ENCODE results near the gene ESF1. TPM values are rescaled to one million over a fixed set of nuclear protein-coding genes. Genes with fewer than 3 reads are reported as not detected.

The ESF1 gene
- total RNA-seq, 1 donor from 2014 or later = 12.9 TPM

GRCh38 chr20:13708234-13708633 is 76.5 kb downstream of the ESF1 start:
- H3K36me3 ChIP-seq (ENCODE audit: control insufficient read depth, insufficient read depth, low read length) = no peaks in the 10 kb centered on the region
- H3K4me3 ChIP-seq (ENCODE audit: low read depth, low read length) = no peak overlapping the region
- no peak for DNase-seq (ENCODE audit: low read depth)
- TF ChIP-seq, protein P1, sequence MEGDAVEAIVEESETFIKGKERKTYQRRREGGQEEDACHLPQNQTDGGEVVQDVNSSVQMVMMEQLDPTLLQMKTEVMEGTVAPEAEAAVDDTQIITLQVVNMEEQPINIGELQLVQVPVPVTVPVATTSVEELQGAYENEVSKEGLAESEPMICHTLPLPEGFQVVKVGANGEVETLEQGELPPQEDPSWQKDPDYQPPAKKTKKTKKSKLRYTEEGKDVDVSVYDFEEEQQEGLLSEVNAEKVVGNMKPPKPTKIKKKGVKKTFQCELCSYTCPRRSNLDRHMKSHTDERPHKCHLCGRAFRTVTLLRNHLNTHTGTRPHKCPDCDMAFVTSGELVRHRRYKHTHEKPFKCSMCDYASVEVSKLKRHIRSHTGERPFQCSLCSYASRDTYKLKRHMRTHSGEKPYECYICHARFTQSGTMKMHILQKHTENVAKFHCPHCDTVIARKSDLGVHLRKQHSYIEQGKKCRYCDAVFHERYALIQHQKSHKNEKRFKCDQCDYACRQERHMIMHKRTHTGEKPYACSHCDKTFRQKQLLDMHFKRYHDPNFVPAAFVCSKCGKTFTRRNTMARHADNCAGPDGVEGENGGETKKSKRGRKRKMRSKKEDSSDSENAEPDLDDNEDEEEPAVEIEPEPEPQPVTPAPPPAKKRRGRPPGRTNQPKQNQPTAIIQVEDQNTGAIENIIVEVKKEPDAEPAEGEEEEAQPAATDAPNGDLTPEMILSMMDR (IDR thresholded peaks at IDR 0.05; ENCODE audit: insufficient read depth, low read length, poor library complexity, severe bottlenecking) = no peak
- no peaks in the 10 kb centered on the region for H3K27me3 ChIP-seq (ENCODE audit: control insufficient read depth, insufficient read depth, low read length)

DNA sequence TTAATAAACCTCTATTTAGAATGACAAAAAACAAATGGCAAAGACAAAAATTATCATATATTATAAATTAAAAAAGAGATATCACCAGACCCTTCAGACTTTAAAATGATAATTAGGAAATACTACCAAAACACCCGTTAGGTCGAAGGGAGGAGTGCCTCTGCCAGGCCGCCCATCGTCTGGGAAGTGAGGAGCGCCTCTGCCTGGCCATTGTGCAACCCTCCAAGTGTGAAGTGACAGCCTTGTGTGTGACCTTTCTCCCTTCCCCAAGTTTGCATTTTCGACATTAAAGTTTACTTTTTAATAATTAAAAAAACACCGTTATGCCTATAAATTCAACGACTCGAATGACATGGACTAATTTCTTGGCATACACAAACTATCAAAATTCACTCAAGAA is 81.5 kb downstream of the ESF1 start:
- H3K36me3 ChIP-seq (ENCODE audit: control insufficient read depth, insufficient read depth, low read length) = no peaks in the 10 kb centered on the region
- H3K4me3 ChIP-seq (ENCODE audit: low read depth, low read length) = no peak overlapping the region
- DNase-seq (ENCODE audit: low read depth) = no peak
- TF ChIP-seq, protein P1 (IDR thresholded peaks at IDR 0.05; ENCODE audit: insufficient read depth, low read length, poor library complexity, severe bottlenecking) = no peak
- no peaks in the 10 kb centered on the region for H3K27me3 ChIP-seq (ENCODE audit: control insufficient read depth, insufficient read depth, low read length)

- H3K27me3 ChIP-seq (ENCODE audit: control insufficient read depth, insufficient read depth, low read length) = no peaks in the 10 kb centered on the region
- no peak overlapping the region for H3K4me3 ChIP-seq (ENCODE audit: low read depth, low read length)
- DNase-seq (ENCODE audit: low read depth) = no peak
- TF ChIP-seq, protein P1 (IDR thresholded peaks at IDR 0.05; ENCODE audit: insufficient read depth, low read length, poor library complexity, severe bottlenecking) = no peak
- no peaks in the 10 kb centered on the region for H3K36me3 ChIP-seq (ENCODE audit: control insufficient read depth, insufficient read depth, low read length)
Measured at GRCh38 chr20:13701486-13701885, 83.2 kb downstream of the ESF1 start.

GRCh38 chr20:13700761-13701160 is 84.0 kb downstream of the ESF1 start:
- DNase-seq (ENCODE audit: low read depth) = no peak
- Histone ChIP-seq H3K27me3 (ENCODE audit: control insufficient read depth, insufficient read depth, low read length) (no peaks in the 10 kb centered on the region), H3K4me3 (ENCODE audit: low read depth, low read length) (no peak overlapping the region), H3K36me3 (ENCODE audit: control insufficient read depth, insufficient read depth, low read length) (no peaks in the 10 kb centered on the region)
- TF ChIP-seq, protein P1 (IDR thresholded peaks at IDR 0.05; ENCODE audit: insufficient read depth, low read length, poor library complexity, severe bottlenecking) = no peak

DNA sequence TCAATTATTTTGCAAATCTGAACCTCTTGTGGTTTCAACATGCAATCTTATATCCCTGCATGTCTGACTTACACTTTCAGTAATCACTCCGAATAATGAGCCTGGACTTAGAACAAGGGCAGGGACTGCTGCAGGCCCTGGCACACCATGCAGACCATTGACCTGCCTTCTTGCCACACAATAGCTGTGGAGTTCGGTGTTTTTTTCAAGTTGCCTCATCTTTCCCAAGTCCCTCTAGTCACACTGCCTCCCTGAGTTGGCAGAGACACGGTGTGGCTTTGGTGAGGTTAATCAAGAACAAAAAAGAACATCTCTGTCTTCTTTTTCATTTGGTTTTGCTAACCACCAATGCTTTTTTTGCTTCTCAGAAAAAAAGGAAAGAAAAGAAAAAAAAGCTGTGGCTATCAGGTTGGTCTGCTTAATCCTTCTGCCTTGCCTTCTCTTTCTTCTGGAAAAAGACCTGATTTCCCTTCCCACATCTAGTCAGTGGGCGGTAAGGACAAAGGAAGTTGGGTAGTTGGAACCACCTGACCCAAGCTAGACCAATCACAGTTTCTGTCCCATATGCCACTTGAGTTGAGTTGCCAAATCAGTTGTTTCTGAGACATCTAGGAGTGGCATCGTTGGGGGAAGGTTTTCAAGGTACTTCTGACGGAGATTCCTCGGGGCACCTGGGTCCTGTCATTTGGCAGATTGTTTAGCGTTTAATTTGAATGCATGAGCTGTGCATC is 90.1 kb downstream of the ESF1 start:
- no peak for DNase-seq (ENCODE audit: low read depth)
- no peaks in the 10 kb centered on the region for H3K36me3 ChIP-seq (ENCODE audit: control insufficient read depth, insufficient read depth, low read length)
- no peak overlapping the region for H3K4me3 ChIP-seq (ENCODE audit: low read depth, low read length)
- no peaks in the 10 kb centered on the region for H3K27me3 ChIP-seq (ENCODE audit: control insufficient read depth, insufficient read depth, low read length)
- TF ChIP-seq, protein P1 (IDR thresholded peaks at IDR 0.05; ENCODE audit: insufficient read depth, low read length, poor library complexity, severe bottlenecking) = no peak
